ENCODE data around the gene EEF1A2.

GRCh38 chr20:63486300-63486855, 12.5 kb downstream of the EEF1A2 start:
- TF ChIP-seq EZH2 (IDR thresholded peaks at IDR 0.05; ENCODE audit: borderline replicate concordance, low read depth, low read length, severe bottlenecking), result no peak
- no peak for TF ChIP-seq CTCF (IDR thresholded peaks at IDR 0.05; ENCODE audit: borderline replicate concordance, extremely low read depth, low read length, poor library complexity, severe bottlenecking)

Data from DND-41 (cell line).